ENCODE measurements around the gene OCA2.

The OCA2 gene

GRCh38 chr15:28132524-28133275, 33.6 kb upstream of the OCA2 start:
- no peak for DNase-seq (ENCODE audit: low spot score)
- no peak overlapping the region for H3K27ac ChIP-seq
- CTCF ChIA-PET = no interaction called here
- POLR2A ChIA-PET (ENCODE audit: low non-redundant PET) = interaction anchor here (0.6 kb wide), 1 partner anchor 10 kb away, joined by 3 read pairs; no protein-coding TSS in a partner anchor
- no peak for TF ChIP-seq CTCF (conservative IDR thresholded peaks at IDR 0.05; ENCODE audit: low read depth)

GRCh38 chr15:28131946-28132345, 32.8 kb upstream of the OCA2 start:
- ChIA-PET POLR2A (ENCODE audit: low non-redundant PET) (no interaction called here), CTCF (interaction anchor here (0.6 kb wide), 1 partner anchor 149 kb away, joined by 3 read pairs; no protein-coding TSS in a partner anchor)
- DNase-seq (ENCODE audit: low spot score) = no peak
- TF ChIP-seq CTCF (conservative IDR thresholded peaks at IDR 0.05; ENCODE audit: low read depth) = no peak
- H3K27ac ChIP-seq = no peak overlapping the region

GRCh38 chr15:28131400-28131799, 32.3 kb upstream of the OCA2 start:
- POLR2A ChIA-PET (ENCODE audit: low non-redundant PET) = no interaction called here
- CTCF ChIA-PET = interaction anchor here (0.6 kb wide), 2 partner anchors 40 to 149 kb away, joined by 3 read pairs; no protein-coding TSS in a partner anchor
- DNase-seq (ENCODE audit: low spot score) = no peak
- TF ChIP-seq CTCF (conservative IDR thresholded peaks at IDR 0.05; ENCODE audit: low read depth) = no peak
- H3K27ac ChIP-seq = no peak overlapping the region

GRCh38 chr15:28130651-28131050, 31.5 kb upstream of the OCA2 start:
- CTCF ChIA-PET = interaction anchor here (0.5 to 0.6 kb wide), 2 partner anchors 39 to 719 kb away, joined by 3 read pairs; no protein-coding TSS in a partner anchor
- DNase-seq (ENCODE audit: low spot score) = no peak
- H3K27ac ChIP-seq = no peak overlapping the region
- no peak for TF ChIP-seq CTCF (conservative IDR thresholded peaks at IDR 0.05; ENCODE audit: low read depth)
- POLR2A ChIA-PET (ENCODE audit: low non-redundant PET) = no interaction called here

- POLR2A ChIA-PET (ENCODE audit: low non-redundant PET) = no interaction called here
- no peak for DNase-seq (ENCODE audit: low spot score)
- H3K27ac ChIP-seq = no peak overlapping the region
- TF ChIP-seq CTCF (conservative IDR thresholded peaks at IDR 0.05; ENCODE audit: low read depth) = no peak
- CTCF ChIA-PET = no interaction called here
These were observed 30.2 kb upstream of the OCA2 start for GRCh38 chr15:28129231-28129848.

GRCh38 chr15:28128031-28128430, 28.9 kb upstream of the OCA2 start:
- no peak for DNase-seq (ENCODE audit: low spot score)
- no peak overlapping the region for H3K27ac ChIP-seq
- POLR2A ChIA-PET (ENCODE audit: low non-redundant PET) = no interaction called here
- TF ChIP-seq CTCF (conservative IDR thresholded peaks at IDR 0.05; ENCODE audit: low read depth) = no peak
- CTCF ChIA-PET = no interaction called here

Data from RWPE1 (cell line).